Hepatic stellate cell (primary cell): ENCODE data around the gene G6PC1.
A peak's percentile ranks its signal among the peaks of the same experiment; 100 is the strongest.
"Not testable (repeated sequence)": the region's sequence is repeated elsewhere in the genome, so short reads cannot be mapped to it uniquely, and the experiment has no call there.

Source experiments
- DNase-seq: peaks from one replicate; pipeline ENCODE4 v3.0.0; 2011; ENCODE audit warnings: low spot score

The G6PC1 gene

GRCh38 chr17:42901535-42902229 is 1.1 kb downstream of the G6PC1 start:
- DNase-seq, result no peak

DNA sequence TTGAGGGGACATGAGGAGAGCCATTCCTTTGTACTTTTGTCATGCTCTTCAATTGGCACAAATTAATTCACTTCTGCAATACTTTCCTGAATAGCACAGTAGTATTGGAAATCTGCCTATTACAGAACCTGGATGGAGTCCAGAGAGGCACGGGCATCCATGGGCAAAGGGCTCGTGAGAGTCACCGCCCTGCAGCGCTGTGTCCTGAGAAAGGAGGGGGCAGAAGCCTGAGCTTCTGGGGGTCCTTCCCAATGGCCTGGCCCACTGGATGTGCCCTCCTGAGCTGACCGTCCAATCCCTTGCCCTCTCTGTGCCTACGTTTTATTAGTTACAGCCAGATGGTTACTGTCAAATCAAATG is 3.5 kb downstream of the G6PC1 start:
- DNase-seq, result no peak

DNA sequence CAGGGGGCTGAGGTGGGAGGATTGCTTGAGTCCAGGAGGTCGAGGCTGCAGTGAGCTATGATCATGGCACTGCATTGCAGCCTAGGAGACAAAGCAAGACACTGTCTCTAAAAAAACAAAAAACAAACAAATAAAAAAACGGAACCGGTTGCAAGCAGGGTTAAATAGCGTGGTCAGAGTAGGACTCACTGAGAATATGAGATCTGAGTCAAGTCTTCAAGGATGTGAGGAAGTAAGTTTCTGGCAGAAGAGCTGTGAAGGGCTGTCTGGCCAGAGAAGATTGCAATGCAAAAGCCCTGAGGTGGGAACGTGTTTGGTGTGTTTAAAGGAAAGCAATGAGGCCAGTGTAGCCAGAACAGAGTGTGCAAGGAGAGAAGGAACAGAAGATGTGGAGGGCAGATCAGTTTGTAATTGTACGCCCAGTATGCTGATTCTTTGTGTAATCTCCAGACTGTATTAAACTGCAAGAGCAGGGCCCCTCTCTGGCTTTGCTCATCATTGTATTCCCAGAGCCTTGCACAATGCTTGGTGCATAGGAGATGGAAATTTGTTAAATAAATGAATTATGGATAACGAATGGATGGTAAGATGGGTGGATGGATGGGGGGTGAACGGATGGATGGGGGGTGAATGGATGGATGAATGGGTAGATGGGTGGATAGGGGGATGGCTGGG is 6.3 kb downstream of the G6PC1 start:
- DNase-seq, result no peak

DNA sequence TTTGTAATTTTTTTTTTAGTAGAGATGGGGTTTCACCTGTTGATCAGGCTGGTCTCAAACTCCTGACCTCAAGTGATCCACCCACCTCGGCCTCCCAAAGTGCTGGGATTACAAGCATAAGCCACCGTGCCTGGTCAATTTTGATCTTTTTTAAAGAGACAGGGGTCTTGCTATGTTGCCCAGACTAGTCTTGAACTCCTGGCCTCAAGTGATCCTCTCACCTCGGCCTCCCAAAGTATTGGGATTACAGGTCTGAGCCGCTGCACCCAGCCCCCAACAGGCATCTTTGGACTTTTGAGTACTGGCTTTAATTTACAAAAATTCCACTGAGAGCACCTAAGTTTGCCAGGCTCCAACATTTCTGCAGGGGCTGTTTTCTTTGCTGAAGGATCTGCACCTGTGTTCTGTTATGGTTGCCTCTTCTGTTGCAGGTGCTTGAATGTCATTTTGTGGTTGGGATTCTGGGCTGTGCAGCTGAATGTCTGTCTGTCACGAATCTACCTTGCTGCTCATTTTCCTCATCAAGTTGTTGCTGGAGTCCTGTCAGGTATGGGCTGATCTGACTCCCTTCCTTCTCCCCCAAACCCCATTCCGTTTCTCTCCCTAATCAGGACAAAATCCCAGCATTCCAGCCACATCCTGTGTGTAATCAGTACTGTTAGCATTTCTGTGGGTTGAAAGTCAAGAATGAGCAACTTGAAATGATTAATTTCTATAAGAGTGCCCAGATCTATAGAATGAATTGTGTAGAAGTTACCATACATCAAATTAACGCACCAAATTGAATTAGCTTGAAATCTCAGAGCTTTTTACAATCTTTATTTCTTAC is 8.5 kb downstream of the G6PC1 start:
- peak; percentile 25 for DNase-seq

DNA sequence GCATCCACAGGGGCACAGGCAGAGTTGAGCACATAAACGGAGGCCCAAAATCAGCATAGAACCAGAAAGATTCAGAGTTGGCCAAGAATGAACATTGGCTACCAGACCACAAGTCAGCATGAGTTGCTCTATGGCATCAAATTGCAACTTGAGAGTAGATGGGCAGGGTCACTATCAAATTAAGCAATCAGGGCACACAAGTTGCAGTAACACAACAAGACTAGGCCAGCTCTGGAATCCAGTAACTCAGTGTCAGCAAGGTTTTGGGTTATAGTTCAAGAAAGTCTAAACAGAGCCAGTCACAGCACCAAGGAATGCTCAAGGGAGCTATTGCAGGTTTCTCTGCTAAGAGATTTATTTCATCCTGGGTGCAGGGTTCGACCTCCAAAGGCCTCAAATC is 12.9 kb downstream of the G6PC1 start:
- no peak for DNase-seq

GRCh38 chr17:42913981-42914617 is 13.5 kb downstream of the G6PC1 start:
- no peak for DNase-seq

DNA sequence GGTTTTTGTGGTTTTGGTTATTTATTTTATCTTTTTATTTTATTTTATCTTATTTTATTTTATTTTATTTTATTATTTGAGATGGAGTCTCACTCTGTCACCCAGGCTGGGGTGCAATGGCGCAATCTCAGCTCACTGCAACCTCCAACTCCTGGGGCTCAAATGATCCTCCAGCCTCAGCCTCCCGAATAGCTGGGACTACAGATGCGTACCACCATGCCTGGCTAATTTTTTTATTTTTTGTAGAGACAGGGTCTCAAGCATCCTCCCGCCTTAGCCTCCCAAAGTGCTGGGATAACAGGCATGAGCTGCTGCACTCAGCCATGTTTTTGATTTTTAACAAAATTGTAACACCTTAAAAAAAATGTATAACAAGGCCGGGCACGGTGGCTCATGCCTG is 14.7 kb downstream of the G6PC1 start:
- DNase-seq, result not testable (repeated sequence)

- not testable (repeated sequence) for DNase-seq
Observed at GRCh38 chr17:42916388-42917235, 16.0 kb downstream of the G6PC1 start.

DNA sequence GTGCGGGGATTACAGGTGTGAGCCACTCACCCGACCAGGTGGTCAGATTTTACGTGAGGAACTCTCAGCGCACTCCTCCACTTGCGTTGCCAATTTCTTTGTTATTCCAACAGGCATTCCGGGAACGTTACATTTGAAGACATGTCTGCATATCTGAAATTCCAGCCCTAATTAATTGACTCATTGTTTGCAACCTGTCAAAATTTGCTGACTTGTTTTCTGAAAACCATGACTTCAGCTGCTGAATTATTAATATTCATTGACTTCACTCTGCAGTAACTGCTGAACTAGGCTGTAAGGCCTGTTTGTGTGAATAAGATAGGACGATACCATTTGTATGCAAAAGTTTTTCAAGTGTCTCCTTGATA is 16.6 kb downstream of the G6PC1 start:
- no peak for DNase-seq

GRCh38 chr17:42918902-42919521 is 18.4 kb downstream of the G6PC1 start:
- no peak for DNase-seq

- DNase-seq, result not testable (repeated sequence)
Observed at GRCh38 chr17:42919522-42920077, 19.0 kb downstream of the G6PC1 start.

GRCh38 chr17:42920106-42920900 is 19.7 kb downstream of the G6PC1 start:
- DNase-seq, result no peak

DNA sequence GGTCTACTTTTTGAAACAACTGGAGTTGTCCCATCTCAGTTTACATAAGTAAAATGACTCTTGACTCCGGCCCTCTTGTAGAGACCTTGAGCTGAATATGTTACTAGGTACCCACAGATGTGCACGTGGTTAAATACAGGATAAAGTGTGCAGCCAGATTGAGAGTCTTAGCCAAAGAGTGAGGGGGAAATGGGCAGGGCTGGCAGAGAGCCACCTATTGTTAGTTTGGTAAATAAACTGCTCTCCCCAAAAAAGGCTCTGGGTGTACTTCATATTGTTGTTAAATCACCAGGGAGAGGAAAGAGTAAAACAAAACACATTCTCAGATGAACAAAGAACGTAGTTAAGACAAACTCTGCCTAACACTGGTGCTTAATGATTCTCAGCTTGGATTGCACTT is 20.3 kb downstream of the G6PC1 start:
- DNase-seq, result no peak

DNA sequence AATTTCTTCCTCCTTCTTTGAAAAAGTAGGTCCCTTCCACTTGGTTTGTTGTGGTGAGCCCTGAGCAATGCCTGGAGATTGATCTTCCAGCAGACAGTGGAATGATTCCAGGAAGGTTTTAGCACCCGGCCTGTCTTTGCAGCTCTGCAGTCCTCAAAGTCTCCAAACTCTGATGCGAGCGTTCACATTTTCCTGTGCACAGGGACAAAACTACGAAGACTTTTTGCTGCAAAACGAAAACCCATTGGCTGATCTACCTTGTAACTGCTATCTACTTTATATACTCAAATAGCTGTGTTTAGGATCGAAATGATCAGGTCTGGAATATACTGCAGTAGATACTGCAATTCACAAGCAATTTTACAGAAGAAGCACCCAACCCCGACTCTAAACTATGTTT is 21.7 kb downstream of the G6PC1 start:
- no peak for DNase-seq

- not testable (repeated sequence) for DNase-seq
Observed at GRCh38 chr17:42923472-42923871, 22.9 kb downstream of the G6PC1 start.

DNA sequence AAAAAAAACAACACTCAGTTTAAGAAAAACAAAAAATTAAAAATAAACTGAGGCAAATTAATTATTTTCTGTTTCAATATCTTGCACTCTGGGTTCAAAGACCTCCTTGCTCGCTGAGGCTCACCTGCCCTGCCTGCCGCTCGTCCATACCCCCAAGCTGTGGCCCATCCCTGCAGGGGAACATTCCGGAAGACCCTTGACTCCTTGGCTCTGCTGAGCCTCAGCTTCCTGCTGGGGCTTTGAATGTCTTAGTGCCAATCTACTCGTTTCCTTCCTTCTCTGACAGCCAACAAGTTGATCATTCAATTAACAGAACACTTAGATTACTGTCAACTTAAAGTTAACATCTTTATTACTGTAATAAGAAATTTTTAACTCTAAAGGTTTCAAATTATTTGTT is 24.3 kb downstream of the G6PC1 start:
- no peak for DNase-seq

DNA sequence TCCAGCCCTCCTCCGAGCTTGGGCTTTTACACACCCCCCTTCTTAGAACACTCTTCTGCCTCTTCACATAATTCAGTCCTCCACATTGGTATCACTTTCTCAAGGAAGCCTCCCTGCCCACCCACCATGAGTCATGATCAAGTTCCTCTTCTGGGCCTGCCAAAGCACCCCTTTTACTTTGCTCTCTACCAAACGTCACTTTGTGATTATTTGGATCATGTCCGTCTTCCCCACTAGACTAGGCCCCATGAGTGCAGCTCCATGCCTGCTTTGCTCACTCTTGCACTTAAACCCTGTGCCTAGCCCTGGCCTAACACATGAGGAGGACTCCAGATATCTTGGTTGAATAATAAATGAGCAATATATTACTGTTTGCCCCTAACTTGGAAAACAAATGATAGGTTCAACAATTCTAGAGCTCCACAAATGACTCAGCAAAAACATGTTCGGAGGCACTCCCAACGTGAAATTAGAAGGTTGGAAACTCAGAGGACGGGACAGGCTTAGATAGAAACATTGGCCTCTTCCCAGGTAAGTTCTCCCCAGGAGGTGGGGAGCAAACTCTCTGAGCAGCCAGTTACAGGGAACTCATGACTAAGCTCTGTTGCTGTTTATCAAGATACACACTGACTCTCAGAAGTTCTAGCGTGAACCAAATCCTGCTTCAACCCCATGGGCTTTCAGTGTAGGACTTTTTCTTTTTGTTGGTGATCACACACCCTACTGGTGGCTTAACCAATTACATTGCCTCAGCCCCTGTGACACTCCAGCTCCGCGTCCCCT is 28.3 kb downstream of the G6PC1 start:
- DNase-seq, result peak; percentile 84

DNA sequence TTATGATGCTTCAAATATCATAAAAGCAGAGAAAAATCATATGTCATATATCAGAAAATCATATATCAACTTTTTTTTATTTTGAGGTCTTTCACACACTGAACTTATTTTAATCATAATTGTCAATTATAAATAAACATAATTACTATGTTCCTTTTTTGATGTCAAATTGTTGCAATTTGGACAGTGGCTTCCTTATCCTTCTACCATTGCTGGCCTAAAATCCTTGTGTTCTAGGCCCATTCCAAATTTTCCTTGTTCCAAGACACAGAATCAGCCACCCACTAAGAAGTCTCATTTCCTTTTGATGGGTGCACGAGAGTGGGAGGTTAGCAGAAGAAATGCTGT is 28.9 kb downstream of the G6PC1 start:
- no peak for DNase-seq
